GM19025 (cell line): ENCODE measurements around the gene ELOVL6.

Source experiments
- ATAC-seq: cut with Tn5 transposase; IDR thresholded peaks from one replicate; pipeline ENCODE4 v1.9.1; 2021; ENCODE audit warnings: mild to moderate bottlenecking, low read depth, moderate library complexity; ENCODE audit not compliant: unreplicated experiment

The ELOVL6 gene

DNA sequence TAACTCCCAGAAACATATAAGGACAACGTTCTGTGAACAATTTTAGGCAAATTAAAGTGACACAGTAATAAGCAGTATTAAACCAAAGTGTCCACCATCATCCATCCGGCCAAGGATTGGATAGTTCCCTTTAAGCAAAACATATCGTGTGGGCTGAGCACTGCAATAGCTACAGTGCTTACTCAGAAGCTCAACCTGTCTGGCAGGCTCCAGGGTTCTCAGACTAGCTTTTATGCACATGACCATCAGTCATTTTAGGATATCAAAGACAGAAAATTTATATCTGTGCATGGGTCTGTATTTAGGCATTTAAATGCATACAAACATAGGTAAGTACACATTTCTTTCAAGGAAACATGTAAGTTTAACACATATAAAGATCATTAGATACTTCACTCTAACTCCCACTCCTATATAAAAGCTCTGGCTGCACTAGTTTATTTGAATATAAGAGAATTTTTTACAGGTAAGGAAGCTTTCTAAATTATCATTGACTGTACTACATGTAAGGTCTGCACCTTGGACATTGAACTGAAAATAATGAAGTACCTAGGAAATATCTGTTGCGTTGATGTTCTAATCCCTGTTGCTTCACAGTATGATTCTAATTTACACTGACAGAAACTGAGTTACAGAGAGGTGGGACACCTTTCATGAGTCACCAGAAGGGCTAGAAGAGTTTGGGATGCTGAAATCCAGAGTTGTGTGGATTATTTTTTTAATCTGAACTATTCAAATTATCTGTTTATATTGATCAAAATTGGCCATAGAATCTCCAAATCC, 67.6 kb downstream of the ELOVL6 start:
- no peak for ATAC-seq

DNA sequence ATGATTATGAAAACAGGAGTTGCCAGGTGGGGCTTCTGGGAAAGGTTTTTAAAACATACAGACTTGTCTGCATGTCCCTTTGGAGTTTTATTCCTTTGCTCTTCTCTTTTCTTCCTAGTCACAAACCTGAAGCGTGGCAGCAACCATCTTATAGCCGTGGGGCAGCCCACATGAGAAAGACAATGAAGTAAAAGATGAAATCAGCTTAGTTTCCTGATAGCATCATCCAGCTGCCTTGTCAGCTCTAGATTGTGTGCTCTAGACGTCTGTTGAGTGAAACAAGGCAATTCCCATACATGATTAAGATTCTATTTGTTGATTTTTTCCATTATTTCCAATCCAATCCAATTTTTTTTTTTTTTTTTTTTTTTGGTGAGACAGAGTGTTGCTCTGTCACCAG, 68.9 kb downstream of the ELOVL6 start:
- no peak for ATAC-seq

- no peak for ATAC-seq
Observed at GRCh38 chr4:110128472-110128919, 69.9 kb downstream of the ELOVL6 start.

- ATAC-seq: no peak
Observed at GRCh38 chr4:110128029-110128428, 70.4 kb downstream of the ELOVL6 start.

DNA sequence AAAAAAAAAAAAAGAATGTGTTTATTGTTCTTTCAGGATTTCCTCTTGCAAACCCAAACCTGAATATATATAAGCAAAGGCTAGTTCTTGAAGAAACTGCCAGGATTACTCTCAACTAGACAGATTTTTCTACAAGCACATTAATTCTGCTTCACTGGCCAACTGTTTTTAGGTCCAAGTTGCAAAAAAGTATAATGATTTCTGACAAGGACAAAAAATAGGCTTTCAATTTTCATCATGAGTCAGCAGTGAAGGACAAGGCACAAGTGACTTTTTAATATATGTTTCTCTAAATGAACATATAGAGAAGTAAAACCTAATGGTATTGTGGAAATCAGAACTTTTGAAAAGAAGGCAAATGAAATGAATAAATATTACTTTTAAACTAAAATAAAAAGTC, 73.7 kb downstream of the ELOVL6 start:
- no peak for ATAC-seq

GRCh38 chr4:110122201-110122600, 76.2 kb downstream of the ELOVL6 start:
- ATAC-seq: no peak

DNA sequence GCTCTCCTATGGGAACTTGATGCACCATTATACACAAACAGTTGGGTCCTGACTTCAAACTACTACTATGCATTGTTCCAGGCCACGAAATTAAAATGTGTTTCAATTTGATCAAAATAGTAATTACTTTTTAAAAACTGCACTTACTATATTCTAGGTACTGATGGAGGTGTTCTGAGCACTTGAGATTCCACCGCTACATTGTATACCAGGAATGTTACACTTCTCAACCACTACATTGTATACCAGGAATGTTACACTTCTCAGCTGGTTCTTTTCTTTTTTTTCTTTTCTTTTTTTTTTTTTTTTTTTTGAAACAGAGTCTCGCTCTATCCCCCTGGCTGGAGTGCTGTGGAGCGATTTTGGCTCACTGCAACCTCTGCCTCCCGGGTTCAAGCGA, 77.9 kb downstream of the ELOVL6 start:
- ATAC-seq: no peak

GRCh38 chr4:110119880-110120279, 78.5 kb downstream of the ELOVL6 start:
- no peak for ATAC-seq

GRCh38 chr4:110119337-110119736, 79.1 kb downstream of the ELOVL6 start:
- no peak for ATAC-seq

GRCh38 chr4:110112056-110112455, 86.4 kb downstream of the ELOVL6 start:
- ATAC-seq: no peak

DNA sequence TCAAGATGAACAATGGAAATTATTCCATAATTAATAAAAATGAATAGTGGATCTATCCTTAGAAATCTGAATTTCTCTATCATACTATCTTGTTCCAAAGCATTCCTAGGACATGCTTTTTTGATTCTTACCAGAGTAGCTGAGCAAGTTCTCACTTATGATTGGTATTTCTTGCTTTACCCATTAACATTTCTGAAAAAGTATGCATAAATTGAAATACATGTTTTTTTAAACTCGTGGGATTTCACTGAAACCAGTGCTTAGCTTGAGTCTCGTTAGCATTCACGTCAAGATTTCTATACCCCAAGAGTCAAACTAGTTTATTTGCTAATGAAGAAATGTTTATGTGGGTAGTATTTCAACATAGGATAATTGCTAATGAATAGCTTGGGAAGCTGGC, 89.0 kb downstream of the ELOVL6 start:
- ATAC-seq: no peak

DNA sequence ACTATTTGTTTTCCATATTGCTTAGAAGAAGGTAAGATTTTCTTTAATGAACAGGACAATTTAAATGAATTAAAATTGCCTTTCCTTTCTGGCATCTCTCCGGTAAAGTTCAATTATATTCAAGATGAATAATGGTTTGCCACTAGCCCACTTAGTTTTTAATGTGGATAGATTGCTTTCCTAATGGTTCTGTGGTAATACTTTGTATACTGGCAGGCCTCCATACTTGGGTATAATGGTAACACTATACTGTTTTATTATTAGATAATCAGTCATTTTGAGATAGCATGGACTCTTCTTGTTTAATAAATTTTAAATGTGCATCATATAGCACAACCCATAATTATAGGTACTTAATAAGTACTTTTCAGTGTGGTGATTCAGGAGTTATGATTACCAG, 89.5 kb downstream of the ELOVL6 start:
- no peak for ATAC-seq

GRCh38 chr4:110108422-110108821, 90.0 kb downstream of the ELOVL6 start:
- no peak for ATAC-seq

DNA sequence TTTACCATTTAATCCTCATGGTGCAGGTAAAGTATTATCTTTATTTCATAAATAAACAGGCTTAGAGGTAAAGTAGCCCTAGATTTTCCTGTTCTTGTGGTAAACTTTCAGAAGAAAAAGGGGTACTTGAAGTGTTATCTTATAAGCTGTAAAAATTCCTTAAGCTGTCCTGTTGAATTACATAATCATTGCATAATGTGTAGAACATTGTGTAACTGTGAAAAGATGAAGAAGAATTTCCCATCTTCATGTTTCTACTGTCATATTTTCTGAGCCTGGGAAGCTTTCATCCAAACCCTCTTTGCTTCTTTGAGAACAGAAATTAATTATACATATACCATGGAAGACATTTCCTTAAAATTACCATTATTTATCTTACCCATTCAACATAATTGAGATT, 90.5 kb downstream of the ELOVL6 start:
- ATAC-seq: no peak

DNA sequence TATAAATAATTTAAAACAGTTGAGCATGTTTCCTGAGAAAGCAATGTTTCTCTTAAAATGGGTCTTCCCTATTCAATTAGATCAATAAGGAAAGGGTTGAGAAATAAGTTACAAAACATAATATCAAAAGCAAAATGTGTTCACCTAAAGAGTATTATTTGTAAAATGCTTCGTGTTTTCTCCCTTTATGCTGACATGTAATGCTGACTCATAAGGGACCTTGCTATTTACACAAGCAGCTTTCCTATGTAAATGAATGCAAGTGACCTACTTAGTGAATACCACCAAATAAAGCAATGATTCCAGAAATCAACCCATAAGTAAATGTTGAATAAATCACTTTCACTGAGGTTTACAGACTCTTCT, 91.5 kb downstream of the ELOVL6 start:
- no peak for ATAC-seq

DNA sequence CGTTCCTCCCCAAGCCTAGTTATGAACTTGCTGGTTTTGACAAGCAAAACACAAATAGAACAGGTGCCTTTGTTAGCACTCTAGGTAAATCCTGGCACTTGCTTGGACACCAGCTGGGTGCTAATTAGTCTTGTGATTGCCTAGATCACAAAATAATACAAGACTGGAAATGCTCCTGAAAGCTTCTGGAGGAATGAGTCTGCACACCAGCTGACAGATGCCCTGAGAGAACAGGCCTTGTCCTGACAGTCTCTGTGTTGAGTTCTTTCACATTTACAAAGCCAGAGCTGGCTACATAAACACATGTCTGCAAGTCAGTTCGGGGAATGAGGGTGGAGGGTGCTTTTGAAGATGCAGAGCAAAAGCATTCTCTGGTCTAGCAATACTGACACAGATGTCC, 93.8 kb downstream of the ELOVL6 start:
- no peak for ATAC-seq

DNA sequence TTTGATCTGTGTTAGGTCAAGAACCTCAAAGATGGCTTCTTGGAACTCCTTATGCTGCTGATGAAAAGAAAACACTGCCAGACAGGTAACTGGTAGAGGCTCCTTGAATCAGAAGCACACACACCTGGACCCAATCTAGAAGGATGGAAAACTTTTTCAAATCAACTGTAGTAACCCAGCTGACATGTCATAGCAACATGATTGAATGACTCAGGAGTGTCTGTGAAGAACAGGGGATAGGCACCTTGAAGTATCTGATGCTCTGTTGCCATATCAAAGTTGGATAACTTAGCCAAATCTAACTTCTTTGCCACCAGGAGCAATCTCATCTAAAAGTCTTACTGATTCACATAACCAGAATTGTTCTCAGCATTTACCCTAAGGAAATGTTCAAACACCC, 98.8 kb downstream of the ELOVL6 start:
- no peak for ATAC-seq

DNA sequence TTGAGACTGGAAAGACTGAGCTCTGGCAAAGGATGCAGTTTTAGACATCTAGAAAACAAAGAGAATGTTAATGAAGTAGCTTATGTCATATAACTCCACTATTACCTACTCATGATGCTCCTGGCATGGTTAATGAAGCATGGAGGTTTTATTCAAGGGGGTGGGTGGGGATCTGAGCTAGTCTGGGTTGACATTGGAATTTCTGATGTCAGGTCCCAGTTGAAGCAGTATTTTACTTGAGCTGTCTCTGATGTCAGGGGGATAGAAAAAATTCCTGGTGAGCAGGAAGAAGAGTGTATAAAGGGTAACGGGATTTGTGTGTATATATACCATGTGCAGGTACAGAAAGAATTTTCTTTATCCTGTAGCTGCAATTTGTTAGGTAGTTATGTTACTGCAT, 102.0 kb downstream of the ELOVL6 start:
- no peak for ATAC-seq

DNA sequence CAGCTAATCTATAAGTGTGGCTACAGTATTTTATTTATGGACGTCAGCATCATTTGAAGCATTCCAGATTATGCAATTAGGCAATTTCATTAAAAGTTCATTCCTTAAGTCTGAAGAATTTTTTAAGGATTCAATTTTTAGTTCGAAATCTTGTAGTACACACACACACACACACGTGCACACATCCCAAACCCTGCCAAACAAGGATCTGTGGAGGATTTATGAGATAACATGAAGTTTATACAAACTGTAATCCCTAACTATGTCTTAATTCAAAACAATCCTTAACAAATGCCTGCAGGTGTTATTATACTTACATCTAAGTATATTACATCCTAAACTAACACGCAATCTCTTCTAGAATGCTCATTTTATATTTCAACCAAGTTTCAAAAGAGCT, 105.8 kb downstream of the ELOVL6 start:
- no peak for ATAC-seq

DNA sequence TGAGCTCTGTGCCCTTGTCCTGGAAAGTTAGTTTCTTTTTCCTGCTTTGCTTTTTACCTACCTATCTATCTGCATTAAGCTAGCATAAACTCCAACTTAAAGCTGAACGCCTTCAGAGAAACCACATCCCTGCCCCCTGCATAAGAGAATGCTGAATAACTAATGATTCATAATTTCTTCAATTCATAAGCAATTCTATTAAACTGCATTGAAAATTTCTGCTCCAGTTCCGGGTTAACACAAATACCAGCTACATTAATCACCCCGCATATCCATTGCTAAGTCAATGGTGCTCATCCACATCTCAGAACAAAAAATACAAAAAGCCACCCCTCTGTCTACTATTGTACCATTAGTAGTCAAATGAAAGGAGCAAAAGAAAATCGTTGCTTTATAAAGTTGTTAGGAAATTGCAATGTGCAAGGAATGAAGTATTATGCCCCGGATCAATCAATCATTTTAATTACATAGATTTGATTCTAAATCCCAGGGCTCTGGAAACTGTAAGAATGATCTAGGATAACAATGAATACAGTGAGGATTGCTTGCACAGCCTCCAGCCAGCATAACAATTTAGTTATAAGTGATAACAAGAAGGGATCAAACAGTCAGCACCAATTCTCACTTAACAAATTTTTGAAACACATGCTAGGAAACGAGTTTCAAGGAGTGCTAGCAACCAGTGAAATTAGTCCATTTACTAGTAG, 106.8 kb downstream of the ELOVL6 start:
- ATAC-seq: no peak

DNA sequence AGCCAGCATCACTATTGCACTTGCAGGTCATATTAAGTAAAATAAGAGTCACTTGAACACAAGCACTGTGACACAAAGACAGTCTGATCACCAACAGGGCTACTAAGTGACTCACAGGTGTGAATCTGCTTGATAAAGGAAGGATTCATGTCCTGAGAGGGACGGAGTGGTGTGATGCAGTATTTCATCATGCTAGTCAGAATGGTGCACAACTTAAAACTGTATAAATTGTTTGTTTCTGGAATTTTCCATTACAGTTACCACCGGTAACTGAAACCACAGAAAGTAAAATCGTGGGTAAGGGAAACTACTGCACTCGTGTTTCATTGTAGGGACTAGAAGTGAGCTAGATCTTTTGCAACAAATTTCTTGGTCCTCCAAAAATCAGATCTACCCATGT, 109.7 kb downstream of the ELOVL6 start:
- no peak for ATAC-seq

GRCh38 chr4:110087070-110087708, 111.2 kb downstream of the ELOVL6 start:
- ATAC-seq: no peak
